ENCODE data around the gene PCYT1B.

Gene PCYT1B

DNA sequence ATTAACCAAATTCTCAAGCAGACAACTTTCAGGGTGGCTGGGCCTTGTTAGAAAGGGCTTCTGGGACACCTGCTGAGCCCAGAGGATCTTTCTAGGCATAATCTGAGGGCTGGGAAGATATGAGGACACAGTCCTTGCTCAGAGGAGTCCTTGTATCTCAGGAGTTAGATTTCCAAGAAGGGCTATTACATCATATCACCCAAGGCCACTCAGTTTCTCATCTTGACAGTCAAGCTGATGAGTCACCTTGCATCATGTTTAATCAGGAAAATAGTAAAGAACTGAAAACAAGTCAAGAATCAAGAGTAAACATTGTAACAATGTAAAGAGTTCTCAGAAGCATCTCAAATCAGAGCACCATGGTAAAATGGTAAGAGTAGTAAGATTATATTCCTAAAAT lies 4.0 kb downstream of the PCYT1B start:
- no peaks in the 10 kb centered on the region for H3K9me2 ChIP-seq (replicated peaks; ENCODE audit: low read depth, low read length)
- no peak for TF ChIP-seq EZH2phosphoT487 (IDR thresholded peaks at IDR 0.05; ENCODE audit: borderline replicate concordance)
- peak overlapping the region; percentile 96 for H3K4me3 ChIP-seq (ENCODE audit: low read length, poor library complexity, severe bottlenecking)
- H3K27me3 ChIP-seq (ENCODE audit: insufficient read depth, low read length, poor library complexity, severe bottlenecking): no peaks in the 10 kb centered on the region
- H3F3A ChIP-seq (ENCODE audit: low read depth): no peaks in the 10 kb centered on the region
- peaks cover 35% of the 10 kb centered on the region for H3K4me1 ChIP-seq (ENCODE audit: insufficient read depth, low read length, poor library complexity, severe bottlenecking)
- peaks cover 18% of the 10 kb centered on the region for H4K20me1 ChIP-seq (ENCODE audit: insufficient read depth, low read length, poor library complexity, severe bottlenecking)
- H3K9me3 ChIP-seq (ENCODE audit: insufficient read depth, low read depth, low read length): no peaks in the 10 kb centered on the region
- H3K4me2 ChIP-seq (ENCODE audit: low read depth, low read length, poor library complexity, severe bottlenecking): peak overlapping the region; percentile 63
- H2AFZ ChIP-seq (ENCODE audit: low read length): no peak overlapping the region
- H3K9ac ChIP-seq (ENCODE audit: low read depth, low read length, poor library complexity, severe bottlenecking): no peak overlapping the region
- no peaks in the 10 kb centered on the region for H3K36me3 ChIP-seq (ENCODE audit: insufficient read depth, low read length)
- peaks cover 88% of the 10 kb centered on the region for H3K79me2 ChIP-seq (ENCODE audit: insufficient read depth, low read length)

DNA sequence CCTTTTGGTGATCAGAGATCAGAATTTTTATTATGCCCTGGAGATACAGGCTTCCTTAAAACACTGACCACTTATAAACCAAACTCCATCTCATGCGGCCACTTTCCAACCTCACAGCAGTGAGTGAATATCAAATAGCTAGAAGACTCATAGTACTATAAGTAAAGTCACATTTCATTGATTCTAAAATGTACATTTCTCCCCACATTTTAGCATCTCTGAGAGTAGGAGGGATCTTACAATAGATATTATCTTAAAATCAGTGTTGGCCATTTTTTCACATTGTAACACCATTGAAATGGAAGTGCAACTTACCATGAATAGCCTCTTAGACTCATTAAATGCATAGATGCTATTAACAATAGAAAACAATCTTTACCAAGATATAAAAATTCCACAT lies 17.4 kb downstream of the PCYT1B start:
- Histone ChIP-seq H3K36me3 (ENCODE audit: insufficient read depth, low read length) (peaks cover 3% of the 10 kb centered on the region; the same call in 1 of the 2 replicates), H3F3A (ENCODE audit: low read depth) (no peaks in the 10 kb centered on the region), H3K4me1 (ENCODE audit: insufficient read depth, low read length, poor library complexity, severe bottlenecking) (no peaks in the 10 kb centered on the region), H3K4me3 (ENCODE audit: low read length, poor library complexity, severe bottlenecking) (no peak overlapping the region), H3K79me2 (ENCODE audit: insufficient read depth, low read length) (peaks cover 33% of the 10 kb centered on the region; the same call in 1 of the 2 replicates), H4K20me1 (ENCODE audit: insufficient read depth, low read length, poor library complexity, severe bottlenecking) (no peaks in the 10 kb centered on the region), H3K27me3 (ENCODE audit: insufficient read depth, low read length, poor library complexity, severe bottlenecking) (no peaks in the 10 kb centered on the region), H3K4me2 (ENCODE audit: low read depth, low read length, poor library complexity, severe bottlenecking) (no peak overlapping the region), H3K9me2 (replicated peaks; ENCODE audit: low read depth, low read length) (no peaks in the 10 kb centered on the region), H3K9me3 (ENCODE audit: insufficient read depth, low read depth, low read length) (no peaks in the 10 kb centered on the region), H3K9ac (ENCODE audit: low read depth, low read length, poor library complexity, severe bottlenecking) (no peak overlapping the region), H2AFZ (ENCODE audit: low read length) (no peak overlapping the region)
- TF ChIP-seq EZH2phosphoT487 (IDR thresholded peaks at IDR 0.05; ENCODE audit: borderline replicate concordance): no peak
- TF ChIP-seq, protein P1, sequence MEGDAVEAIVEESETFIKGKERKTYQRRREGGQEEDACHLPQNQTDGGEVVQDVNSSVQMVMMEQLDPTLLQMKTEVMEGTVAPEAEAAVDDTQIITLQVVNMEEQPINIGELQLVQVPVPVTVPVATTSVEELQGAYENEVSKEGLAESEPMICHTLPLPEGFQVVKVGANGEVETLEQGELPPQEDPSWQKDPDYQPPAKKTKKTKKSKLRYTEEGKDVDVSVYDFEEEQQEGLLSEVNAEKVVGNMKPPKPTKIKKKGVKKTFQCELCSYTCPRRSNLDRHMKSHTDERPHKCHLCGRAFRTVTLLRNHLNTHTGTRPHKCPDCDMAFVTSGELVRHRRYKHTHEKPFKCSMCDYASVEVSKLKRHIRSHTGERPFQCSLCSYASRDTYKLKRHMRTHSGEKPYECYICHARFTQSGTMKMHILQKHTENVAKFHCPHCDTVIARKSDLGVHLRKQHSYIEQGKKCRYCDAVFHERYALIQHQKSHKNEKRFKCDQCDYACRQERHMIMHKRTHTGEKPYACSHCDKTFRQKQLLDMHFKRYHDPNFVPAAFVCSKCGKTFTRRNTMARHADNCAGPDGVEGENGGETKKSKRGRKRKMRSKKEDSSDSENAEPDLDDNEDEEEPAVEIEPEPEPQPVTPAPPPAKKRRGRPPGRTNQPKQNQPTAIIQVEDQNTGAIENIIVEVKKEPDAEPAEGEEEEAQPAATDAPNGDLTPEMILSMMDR (conservative IDR thresholded peaks at IDR 0.05; ENCODE audit: low read length): no peak

DNA sequence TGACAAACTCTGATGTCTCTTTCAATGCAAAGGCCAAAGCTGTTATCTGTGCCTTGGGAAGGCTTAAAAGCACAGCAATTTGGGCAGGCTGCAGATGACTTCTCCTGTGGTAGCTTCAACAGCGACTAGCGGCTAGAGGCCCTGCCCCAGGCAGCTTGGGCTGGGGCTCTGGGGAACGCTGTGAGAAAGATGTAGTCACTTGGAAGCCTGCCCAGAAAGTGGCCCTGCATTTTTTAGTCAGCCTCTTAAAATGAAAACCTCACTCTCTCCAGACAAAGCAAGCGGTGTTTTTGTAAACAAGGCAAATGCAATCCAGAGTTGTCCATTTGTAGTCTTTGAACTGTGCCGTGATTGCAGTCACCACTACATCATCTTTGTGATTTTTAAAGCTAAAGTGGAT lies 27.5 kb downstream of the PCYT1B start:
- H3K79me2 ChIP-seq (ENCODE audit: insufficient read depth, low read length): peaks cover 18% of the 10 kb centered on the region; the same call in 1 of the 2 replicates
- H3K9me3 ChIP-seq (ENCODE audit: insufficient read depth, low read depth, low read length): no peaks in the 10 kb centered on the region
- no peak overlapping the region for H2AFZ ChIP-seq (ENCODE audit: low read length)
- H3K36me3 ChIP-seq (ENCODE audit: insufficient read depth, low read length): peaks cover 13% of the 10 kb centered on the region; the same call in 1 of the 2 replicates
- H4K20me1 ChIP-seq (ENCODE audit: insufficient read depth, low read length, poor library complexity, severe bottlenecking): no peaks in the 10 kb centered on the region
- no peaks in the 10 kb centered on the region for H3F3A ChIP-seq (ENCODE audit: low read depth)
- H3K9ac ChIP-seq (ENCODE audit: low read depth, low read length, poor library complexity, severe bottlenecking): no peak overlapping the region
- H3K4me2 ChIP-seq (ENCODE audit: low read depth, low read length, poor library complexity, severe bottlenecking): no peak overlapping the region
- no peak overlapping the region for H3K4me3 ChIP-seq (ENCODE audit: low read length, poor library complexity, severe bottlenecking)
- H3K9me2 ChIP-seq (replicated peaks; ENCODE audit: low read depth, low read length): no peaks in the 10 kb centered on the region
- no peak for TF ChIP-seq EZH2phosphoT487 (IDR thresholded peaks at IDR 0.05; ENCODE audit: borderline replicate concordance)
- TF ChIP-seq, protein P1 (conservative IDR thresholded peaks at IDR 0.05; ENCODE audit: low read length): no peak
- H3K27me3 ChIP-seq (ENCODE audit: insufficient read depth, low read length, poor library complexity, severe bottlenecking): no peaks in the 10 kb centered on the region
- peaks cover 3% of the 10 kb centered on the region for H3K4me1 ChIP-seq (ENCODE audit: insufficient read depth, low read length, poor library complexity, severe bottlenecking)

DNA sequence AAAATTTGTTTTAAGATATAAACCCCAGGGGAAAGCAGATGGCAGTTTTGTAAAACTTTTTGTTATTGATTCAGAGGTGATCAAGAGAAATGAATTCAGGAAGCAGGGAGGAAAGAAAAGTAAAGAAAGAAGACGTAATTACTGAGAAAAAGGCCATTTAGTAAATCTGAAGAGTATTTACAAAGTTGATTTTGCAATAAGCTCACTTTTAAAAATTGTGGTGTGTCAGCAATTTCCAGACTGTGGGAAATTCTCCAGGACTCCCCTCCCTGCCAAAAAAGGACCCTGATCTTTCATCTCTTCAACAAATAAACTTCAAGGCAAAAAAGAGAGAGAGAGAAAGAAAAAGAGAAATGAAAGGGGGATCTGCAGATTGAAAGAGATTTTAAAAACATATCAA lies 36.6 kb downstream of the PCYT1B start:
- Histone ChIP-seq H3K9me2 (replicated peaks; ENCODE audit: low read depth, low read length) (no peaks in the 10 kb centered on the region), H3K9me3 (ENCODE audit: insufficient read depth, low read depth, low read length) (no peaks in the 10 kb centered on the region), H3K27me3 (ENCODE audit: insufficient read depth, low read length, poor library complexity, severe bottlenecking) (no peaks in the 10 kb centered on the region), H3K36me3 (ENCODE audit: insufficient read depth, low read length) (peaks cover 33% of the 10 kb centered on the region; the same call in 1 of the 2 replicates), H2AFZ (ENCODE audit: low read length) (no peak overlapping the region), H3K4me2 (ENCODE audit: low read depth, low read length, poor library complexity, severe bottlenecking) (no peak overlapping the region), H3F3A (ENCODE audit: low read depth) (no peaks in the 10 kb centered on the region), H3K4me1 (ENCODE audit: insufficient read depth, low read length, poor library complexity, severe bottlenecking) (no peaks in the 10 kb centered on the region), H3K79me2 (ENCODE audit: insufficient read depth, low read length) (no peaks in the 10 kb centered on the region), H3K4me3 (ENCODE audit: low read length, poor library complexity, severe bottlenecking) (no peak overlapping the region), H4K20me1 (ENCODE audit: insufficient read depth, low read length, poor library complexity, severe bottlenecking) (no peaks in the 10 kb centered on the region), H3K9ac (ENCODE audit: low read depth, low read length, poor library complexity, severe bottlenecking) (no peak overlapping the region)
- TF ChIP-seq, protein P1 (conservative IDR thresholded peaks at IDR 0.05; ENCODE audit: low read length): no peak
- TF ChIP-seq EZH2phosphoT487 (IDR thresholded peaks at IDR 0.05; ENCODE audit: borderline replicate concordance): no peak

All from Loucy (cell line).